H7 (cell line): ENCODE data around the gene CPD. TPM values are rescaled to one million over a fixed set of nuclear protein-coding genes. Genes with fewer than 3 reads are reported as not detected.

Experiments used
- DNase-seq: peaks from one replicate; pipeline ENCODE4 v3.0.0; 2012
- H3K27me3 ChIP-seq: 2 replicates; pipeline ENCODE4 v1.6.0; 2011; ENCODE audit warnings: mild to moderate bottlenecking, low read length; ENCODE audit not compliant: control insufficient read depth, insufficient read depth
- H3K36me3 ChIP-seq: replicated peaks from 2 replicates; pipeline ENCODE4 v1.5.1; 2011; ENCODE audit warnings: low read length; ENCODE audit not compliant: control insufficient read depth, insufficient read depth
- H3K4me3 ChIP-seq: 2 replicates; pipeline ENCODE4 v1.5.1; 2011; ENCODE audit warnings: low read depth, mild to moderate bottlenecking, control low read depth, low read length, moderate library complexity; ENCODE audit not compliant: insufficient read depth
- total RNA-seq: library from RNA; depleted of rRNA; stranded (reverse); fragments of >200 nt; shearing (Covaris generic); gene quantifications from 2 replicates; pipeline ENCODE4 v1.2.3, GENCODE V29; 2014; rRNA removed

CPD gene
- total RNA-seq, 1 experiment from 2014 or later = 25.9 TPM

DNA sequence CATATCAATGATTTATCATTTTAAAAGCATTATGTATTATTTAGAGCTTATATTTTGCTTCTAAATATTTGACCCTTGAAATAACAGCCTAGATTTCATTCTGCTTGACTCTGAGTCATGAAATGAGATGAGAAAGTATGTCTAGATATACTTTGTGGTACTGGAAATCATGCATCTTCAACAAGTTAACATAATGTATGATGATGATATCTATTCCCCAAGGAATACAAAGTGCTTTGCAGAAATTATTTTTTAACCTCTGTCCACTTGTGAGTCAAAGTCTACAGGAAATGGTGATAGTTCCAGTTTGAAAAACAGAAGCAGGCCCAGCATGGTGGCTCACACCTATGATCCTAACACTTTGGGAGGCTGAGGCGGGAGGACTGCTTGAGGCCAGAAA is 134.6 kb downstream of the CPD start:
- H3K4me3 ChIP-seq = no peak overlapping the region
- no peak for DNase-seq
- no peaks in the 10 kb centered on the region for H3K36me3 ChIP-seq
- H3K27me3 ChIP-seq = no peaks in the 10 kb centered on the region

DNA sequence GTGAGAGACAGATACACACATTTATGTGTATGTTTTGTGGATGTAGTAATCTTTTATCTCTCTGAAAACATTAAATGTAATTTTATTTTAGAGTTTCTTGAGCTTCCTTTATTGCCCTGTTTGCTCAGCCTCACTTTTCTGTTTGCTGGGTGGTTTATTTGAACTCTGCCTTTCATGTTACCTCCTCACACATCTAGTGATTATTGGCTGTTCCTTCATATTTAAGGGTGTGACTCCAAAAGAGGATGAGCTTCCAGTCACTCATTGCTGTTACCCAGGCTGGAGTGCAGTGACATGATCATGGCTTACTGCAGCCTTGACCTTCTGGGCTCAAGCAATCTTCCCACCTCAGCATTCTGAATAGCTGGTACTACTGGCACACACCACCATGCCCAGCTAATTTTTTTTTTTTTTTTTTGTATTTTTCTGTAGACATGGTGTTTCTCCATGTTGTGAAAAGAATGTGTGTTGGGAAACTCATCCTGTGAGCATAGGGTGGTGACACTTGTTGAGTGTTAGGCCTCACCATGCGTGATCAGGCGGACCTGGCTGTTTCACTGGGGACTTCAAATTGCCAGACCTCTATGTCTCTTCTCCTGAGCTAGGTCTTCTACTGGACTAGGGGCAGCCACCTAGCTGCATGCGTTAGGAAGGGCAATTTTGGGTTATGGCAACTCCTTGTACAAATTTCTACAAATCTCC is 136.3 kb downstream of the CPD start:
- no peak for DNase-seq
- H3K27me3 ChIP-seq = no peaks in the 10 kb centered on the region
- no peaks in the 10 kb centered on the region; the same call in 1 of the 2 replicates for H3K36me3 ChIP-seq
- H3K4me3 ChIP-seq = no peak overlapping the region

DNA sequence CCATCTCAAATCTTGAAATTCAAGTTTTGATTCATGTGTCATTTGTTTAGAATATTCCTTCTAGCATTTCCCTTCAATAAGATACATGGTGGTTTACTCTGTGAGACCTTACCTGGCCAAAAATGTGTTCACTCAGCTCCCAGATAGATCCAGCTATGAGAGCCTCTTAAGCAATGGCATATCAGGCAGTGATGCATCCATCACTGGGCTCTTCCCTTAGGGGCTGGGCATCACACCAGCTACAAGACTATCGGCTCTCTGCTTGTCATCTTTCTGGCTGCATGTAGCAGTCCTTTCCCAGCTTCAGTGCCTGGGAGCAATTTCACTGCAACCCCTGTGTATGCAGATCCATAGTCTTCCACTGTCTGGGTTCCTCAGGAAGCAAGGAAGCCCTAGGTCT is 139.1 kb downstream of the CPD start:
- DNase-seq = no peak
- no peak overlapping the region for H3K4me3 ChIP-seq
- peaks cover 16% of the 10 kb centered on the region for H3K36me3 ChIP-seq
- no peaks in the 10 kb centered on the region for H3K27me3 ChIP-seq

DNA sequence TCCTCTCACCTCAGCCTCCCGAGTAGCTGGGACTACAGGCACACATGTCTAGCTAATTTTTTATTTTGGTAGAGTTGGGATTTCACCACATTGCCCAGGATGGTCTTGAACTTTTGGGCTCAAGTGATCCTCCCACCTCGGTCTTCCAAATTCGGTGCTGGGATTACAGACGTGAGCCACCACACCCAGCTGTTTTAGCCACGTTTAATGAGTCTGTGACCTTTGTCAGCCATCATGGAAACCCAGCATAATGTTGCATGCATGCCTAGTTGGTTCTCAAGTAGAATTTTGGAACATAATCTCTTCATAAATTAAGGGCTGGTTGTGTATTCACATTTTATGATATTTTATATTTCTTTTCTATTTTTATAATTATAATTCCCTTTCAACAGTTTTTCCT is 140.4 kb downstream of the CPD start:
- no peak for DNase-seq
- Histone ChIP-seq H3K36me3 (peaks cover 16% of the 10 kb centered on the region), H3K27me3 (no peaks in the 10 kb centered on the region), H3K4me3 (no peak overlapping the region)

Other genes with a start within 250 kb of the CPD start
- not detected in 2 replicates for gene SLC6A4, start 143.2 kb upstream of the CPD start, total RNA-seq
- gene BLMH, start 87.0 kb upstream of the CPD start, total RNA-seq = 55.0 and 63.6 TPM in 2 replicates
- not detected in 2 replicates for gene TMIGD1, start 44.9 kb upstream of the CPD start, total RNA-seq
- gene GOSR1, start 98.5 kb downstream of the CPD start, total RNA-seq = 12.0 and 18.6 TPM in 2 replicates